Stimulated activated CD8-positive, alpha-beta memory T cell treated with anti-CD3 and anti-CD28 coated beads, Interleukin-12 subunit alpha, Interleukin-12 subunit beta, amount 100 ng/mL, for 24 hours (primary cell): ENCODE measurements around the gene EXOC6B.
"Not testable (repeated sequence)": the region's sequence is repeated elsewhere in the genome, so short reads cannot be mapped to it uniquely, and the experiment has no call there.

Experiments used
- DNase-seq: peaks from one replicate; pipeline ENCODE4 v3.0.0-alpha.2; 2020; ENCODE audit errors: extremely low read depth

Gene EXOC6B

GRCh38 chr2:72442270-72442669 lies 383.6 kb downstream of the EXOC6B start:
- no peak for DNase-seq

DNA sequence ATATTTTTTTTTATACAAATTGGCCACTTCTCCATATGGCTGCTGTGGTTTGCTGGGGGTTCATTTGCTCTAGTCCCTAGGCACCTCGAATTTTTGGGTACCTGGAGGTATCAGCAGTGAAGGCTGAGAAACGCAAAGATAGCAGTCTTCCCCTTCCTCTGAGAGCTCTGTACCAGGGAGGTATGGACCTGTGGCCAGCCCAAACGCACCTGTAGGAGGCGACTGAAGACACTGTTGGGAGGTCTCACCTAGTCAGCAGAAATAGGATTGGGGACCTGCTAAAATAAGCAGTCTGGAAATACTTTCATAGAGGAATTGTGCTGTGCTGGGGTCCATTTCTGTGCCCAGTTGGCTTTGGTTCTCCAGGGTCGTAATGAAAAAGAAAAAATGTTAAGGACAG lies 385.9 kb downstream of the EXOC6B start:
- no peak for DNase-seq

- no peak for DNase-seq
These were observed 387.5 kb downstream of the EXOC6B start for GRCh38 chr2:72438364-72438763.

DNA sequence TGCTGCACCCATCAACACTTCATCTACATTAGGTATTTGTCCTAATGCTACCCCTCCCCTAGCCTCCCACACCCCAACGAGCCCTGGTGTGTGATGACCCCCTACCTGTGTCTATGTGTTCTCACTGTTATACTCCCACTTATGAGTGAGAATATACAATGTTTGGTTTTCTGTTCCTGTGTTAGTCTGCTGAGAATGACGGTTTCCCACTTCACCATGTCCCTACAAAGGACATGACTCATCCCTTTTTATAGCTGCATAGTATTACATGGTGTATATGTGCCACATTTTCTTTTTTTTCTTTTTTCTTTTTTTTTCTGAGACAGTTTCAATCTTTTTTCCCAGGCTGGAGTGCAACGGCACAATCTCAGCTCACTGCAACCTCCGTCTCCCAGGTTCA lies 394.1 kb downstream of the EXOC6B start:
- no peak for DNase-seq

GRCh38 chr2:72427022-72427861 lies 398.6 kb downstream of the EXOC6B start:
- no peak for DNase-seq

DNA sequence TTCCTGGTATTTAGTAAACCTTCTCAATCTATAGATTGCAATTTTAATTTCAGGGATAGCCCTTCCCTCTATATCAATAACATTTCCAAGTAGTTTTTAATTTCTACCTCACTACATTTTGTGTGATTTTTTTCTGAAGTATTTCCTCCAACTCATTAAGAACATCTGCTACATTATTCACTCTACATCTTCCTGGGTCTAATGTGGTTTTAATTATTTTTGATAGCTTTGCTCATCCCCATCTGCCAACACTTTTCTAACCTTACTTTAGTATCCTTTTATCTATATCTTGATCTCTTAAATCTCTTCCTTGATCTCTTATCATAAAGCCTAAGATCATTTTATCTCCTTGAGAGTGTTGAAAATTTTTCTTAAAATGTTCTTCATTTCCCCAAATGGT lies 399.8 kb downstream of the EXOC6B start:
- DNase-seq, result no peak

- no peak for DNase-seq
These were observed 402.1 kb downstream of the EXOC6B start for GRCh38 chr2:72423756-72424155.

GRCh38 chr2:72421771-72422379 lies 404.0 kb downstream of the EXOC6B start:
- not testable (repeated sequence) for DNase-seq

GRCh38 chr2:72415781-72416475 lies 409.9 kb downstream of the EXOC6B start:
- DNase-seq, result no peak

GRCh38 chr2:72415241-72415661 lies 410.6 kb downstream of the EXOC6B start:
- DNase-seq, result no peak

- no peak for DNase-seq
These were observed 411.6 kb downstream of the EXOC6B start for GRCh38 chr2:72414137-72414760.

GRCh38 chr2:72413716-72414115 lies 412.1 kb downstream of the EXOC6B start:
- DNase-seq, result no peak

DNA sequence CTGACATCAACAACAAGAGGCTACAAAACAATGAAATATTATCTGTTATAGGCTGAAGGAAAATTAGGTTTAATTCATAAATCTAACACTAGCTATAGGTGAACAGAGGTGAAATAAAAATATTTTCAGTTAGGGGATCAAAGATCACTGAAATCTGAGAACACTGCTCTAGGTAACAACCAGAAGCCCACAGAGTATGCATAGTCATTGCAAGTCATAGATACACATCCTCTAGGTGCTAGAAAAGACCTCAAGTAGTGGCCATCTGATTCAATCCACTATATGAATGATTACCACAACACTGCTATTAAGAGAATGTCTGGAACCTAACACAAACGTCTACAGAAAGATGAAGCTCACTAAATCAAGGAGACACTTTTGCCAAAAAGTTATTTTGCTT lies 413.6 kb downstream of the EXOC6B start:
- DNase-seq, result no peak

- no peak for DNase-seq
These were observed 426.0 kb downstream of the EXOC6B start for GRCh38 chr2:72399879-72400278.

DNA sequence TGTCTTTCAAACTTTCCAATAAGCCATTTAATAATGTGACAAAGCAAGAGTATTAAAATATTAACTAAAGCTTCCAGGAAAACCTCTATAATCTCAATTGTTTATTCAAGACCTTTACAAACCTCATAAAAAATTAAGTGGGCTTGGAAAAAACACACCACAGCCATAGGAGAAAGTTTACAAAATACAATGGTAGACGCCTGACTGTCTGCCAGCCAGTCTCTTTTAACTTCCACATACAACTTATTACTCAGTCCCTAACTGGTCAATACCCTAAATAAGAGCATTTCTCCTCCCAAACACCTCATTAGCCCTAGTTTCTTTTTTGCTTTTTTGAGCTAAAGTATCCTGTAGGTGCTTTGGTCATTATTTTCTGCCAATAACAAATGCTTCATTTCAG lies 430.7 kb downstream of the EXOC6B start:
- DNase-seq, result no peak

- DNase-seq, result no peak
These were observed 431.2 kb downstream of the EXOC6B start for GRCh38 chr2:72394541-72395070.

- no peak for DNase-seq
These were observed 436.4 kb downstream of the EXOC6B start for GRCh38 chr2:72389447-72389846.

DNA sequence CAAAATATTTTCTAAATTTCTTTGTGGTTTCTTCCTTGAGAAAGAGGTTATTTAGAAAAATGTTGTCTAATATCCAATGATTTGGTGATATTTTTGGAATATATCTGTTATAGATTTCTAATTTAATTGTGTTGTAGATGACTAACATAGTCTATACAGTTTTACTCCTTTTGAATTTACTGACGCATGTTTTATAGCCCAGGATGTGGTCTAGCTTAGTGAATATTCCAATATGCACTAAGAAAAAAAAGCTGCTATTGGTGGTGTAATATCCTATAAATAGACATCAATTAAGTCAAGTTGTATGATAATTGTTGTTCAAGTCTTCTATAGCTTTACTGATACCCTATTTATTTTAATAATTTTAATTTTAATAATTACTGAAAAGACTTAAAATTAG lies 437.6 kb downstream of the EXOC6B start:
- no peak for DNase-seq

- no peak for DNase-seq
These were observed 439.5 kb downstream of the EXOC6B start for GRCh38 chr2:72386288-72386687.

DNA sequence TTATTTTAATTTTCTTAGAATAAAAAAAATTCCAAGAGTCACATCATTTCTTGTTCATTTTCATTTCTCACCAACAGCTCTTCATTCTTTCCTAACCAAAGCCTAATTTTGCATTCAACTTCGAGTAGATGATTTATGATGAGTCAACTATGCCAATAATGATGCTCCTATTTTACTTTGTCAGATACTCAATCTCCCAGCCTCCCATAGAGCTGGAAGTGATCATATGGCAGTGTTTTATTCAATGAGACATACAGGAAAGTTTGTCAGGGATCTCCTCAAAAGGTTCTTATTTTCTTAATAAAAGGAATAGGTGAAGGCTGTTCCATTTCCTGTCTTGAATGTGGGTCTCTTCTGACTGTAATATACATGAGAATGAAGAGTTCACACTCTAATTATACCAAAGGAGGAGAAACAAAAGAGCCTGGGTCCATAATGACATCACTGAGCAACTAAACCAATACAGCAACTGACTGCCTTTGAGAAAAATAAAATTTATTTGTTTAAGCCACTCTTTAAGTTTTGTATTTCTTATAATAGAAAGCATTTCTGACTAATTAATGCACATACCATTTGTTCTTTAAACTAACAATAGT lies 447.0 kb downstream of the EXOC6B start:
- DNase-seq, result no peak

- DNase-seq, result no peak
These were observed 458.2 kb downstream of the EXOC6B start for GRCh38 chr2:72367530-72368225.
